DOHH2 (cell line): Measurements from ENCODE around the gene SYNGR2.

ENCODE experiments used
- H3F3A ChIP-seq: fragments of 200-600 bp; sonication (generic), shearing (Covaris generic); 2 replicates; pipeline ENCODE4 v1.6.0; 2016; ENCODE audit warnings: antibody characterized with exemption, mild to moderate bottlenecking; ENCODE audit not compliant: control insufficient read depth, insufficient read depth
- H3K27ac ChIP-seq: fragments of 200-600 bp; sonication (generic); 2 replicates; pipeline ENCODE4 v1.5.1; 2014; ENCODE audit warnings: low read depth, mild to moderate bottlenecking, low read length, moderate library complexity
- H3K27me3 ChIP-seq: fragments of 200-600 bp; sonication (generic); 2 replicates; pipeline ENCODE4 v1.6.1; 2014; ENCODE audit warnings: mild to moderate bottlenecking, low read length, mixed read lengths; ENCODE audit not compliant: control insufficient read depth
- H3K36me3 ChIP-seq: fragments of 200-600 bp; sonication (generic); 2 replicates; pipeline ENCODE4 v1.6.1; 2014; ENCODE audit warnings: mild to moderate bottlenecking, low read length, moderate library complexity, mixed read lengths; ENCODE audit not compliant: control insufficient read depth
- H3K4me1 ChIP-seq: fragments of 200-600 bp; sonication (generic); 2 replicates; pipeline ENCODE4 v1.6.1; 2014; ENCODE audit warnings: mild to moderate bottlenecking, low read length, mixed read lengths; ENCODE audit not compliant: control insufficient read depth
- H3K4me2 ChIP-seq: fragments of 200-600 bp; sonication (generic); 2 replicates; pipeline ENCODE4 v1.6.0; 2014; ENCODE audit warnings: mild to moderate bottlenecking, low read length, moderate library complexity
- H3K4me3 ChIP-seq: fragments of 200-600 bp; sonication (generic); 2 replicates; pipeline ENCODE4 v1.5.1; 2014; ENCODE audit warnings: mild to moderate bottlenecking, low read length, mixed read lengths
- H3K79me2 ChIP-seq: fragments of 200-600 bp; sonication (generic); 2 replicates; pipeline ENCODE4 v1.6.1; 2014; ENCODE audit warnings: mild to moderate bottlenecking, low read length, mixed read lengths; ENCODE audit not compliant: control insufficient read depth
- H3K9me2 ChIP-seq: fragments of 200-600 bp; sonication (generic); replicated peaks from 2 replicates; pipeline ENCODE4 v1.6.1; 2014; ENCODE audit warnings: mild to moderate bottlenecking, low read length, mixed read lengths; ENCODE audit not compliant: control insufficient read depth
- H3K9me3 ChIP-seq: fragments of 200-600 bp; sonication (generic); 2 replicates; pipeline ENCODE4 v1.6.1; 2014; ENCODE audit warnings: antibody characterized with exemption, low read length, mixed read lengths; ENCODE audit not compliant: control insufficient read depth, insufficient read depth
- H4K20me1 ChIP-seq: fragments of 200-600 bp; sonication (generic); 2 replicates; pipeline ENCODE4 v1.6.0; 2014; ENCODE audit warnings: low read depth, mild to moderate bottlenecking, antibody characterized with exemption, low read length, moderate library complexity; ENCODE audit not compliant: control insufficient read depth, insufficient read depth
- CTCF ChIP-seq: fragments of 200-600 bp; sonication (generic); IDR thresholded peaks from one replicate; pipeline ENCODE4 v1.5.1; 2014; ENCODE audit warnings: antibody characterized with exemption, mild to moderate bottlenecking, low read depth, low read length; ENCODE audit not compliant: poor library complexity, severe bottlenecking
- EZH2phosphoT487 ChIP-seq: fragments of 200-600 bp; sonication (generic); IDR thresholded peaks from 2 replicates; pipeline ENCODE4 v1.6.1; 2017; ENCODE audit warnings: borderline replicate concordance, mild to moderate bottlenecking, antibody characterized with exemption, low read length, moderate library complexity, mixed read lengths

Gene SYNGR2

DNA sequence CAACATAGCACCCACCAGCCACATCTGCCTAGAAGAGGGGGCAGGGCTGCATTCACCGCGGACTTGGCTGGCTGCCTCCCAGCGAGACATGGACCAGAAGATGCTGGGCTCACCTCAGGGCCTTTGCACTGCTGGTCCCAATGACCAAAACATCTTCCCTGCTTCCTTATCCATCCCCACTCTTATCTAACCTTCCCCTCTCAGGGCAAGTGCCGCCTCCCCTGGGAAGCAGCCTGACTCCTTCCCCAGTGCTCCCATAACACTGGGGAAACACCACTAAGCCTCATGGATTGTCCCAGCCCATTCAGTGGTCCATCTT, 45.5 kb upstream of the SYNGR2 start:
- no peak for TF ChIP-seq EZH2phosphoT487
- TF ChIP-seq CTCF, result no peak
- no peaks in the 10 kb centered on the region for H3K27me3 ChIP-seq
- H3K27ac ChIP-seq, result no peak overlapping the region
- H4K20me1 ChIP-seq, result no peaks in the 10 kb centered on the region
- no peak overlapping the region for H3K4me3 ChIP-seq
- peaks cover 71% of the 10 kb centered on the region for H3K4me1 ChIP-seq
- peaks cover 76% of the 10 kb centered on the region for H3K36me3 ChIP-seq
- peak overlapping the region; percentile 99 for H3K4me2 ChIP-seq
- no peaks in the 10 kb centered on the region for H3K9me2 ChIP-seq
- no peaks in the 10 kb centered on the region for H3K9me3 ChIP-seq
- no peaks in the 10 kb centered on the region for H3F3A ChIP-seq
- peaks cover 68% of the 10 kb centered on the region for H3K79me2 ChIP-seq

DNA sequence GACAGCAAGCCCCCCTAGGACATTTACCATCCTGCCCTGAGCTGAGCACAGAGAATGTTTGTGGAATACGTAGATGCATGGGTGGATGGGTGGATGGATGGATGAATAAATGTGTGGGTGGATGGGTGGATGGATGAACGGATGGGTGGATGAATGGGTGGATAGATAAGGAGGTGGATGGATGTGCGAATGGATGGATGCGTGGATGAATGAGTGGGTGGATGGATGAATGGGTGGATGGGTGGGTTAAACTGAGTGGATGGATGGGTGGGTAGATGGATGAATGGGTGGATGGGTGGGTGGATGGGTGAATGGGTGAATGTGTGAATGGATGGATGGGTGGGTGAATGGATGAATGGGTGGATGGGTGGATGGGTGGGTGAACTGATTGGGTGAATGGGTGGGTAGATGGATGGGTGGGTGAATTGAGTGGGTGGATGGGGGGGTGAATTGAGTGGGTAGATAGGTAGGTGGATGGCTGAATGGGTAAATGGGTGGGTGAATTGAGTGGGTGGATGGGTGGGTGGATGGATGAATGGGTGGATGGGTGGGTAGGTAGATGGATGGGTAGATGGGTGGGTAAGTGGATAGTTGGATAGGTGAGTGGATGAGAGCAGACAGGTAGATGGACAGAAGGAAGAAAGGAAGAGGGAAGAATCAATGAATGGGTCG, 45.0 kb upstream of the SYNGR2 start:
- H3F3A ChIP-seq, result no peaks in the 10 kb centered on the region
- no peaks in the 10 kb centered on the region for H3K9me3 ChIP-seq
- no peaks in the 10 kb centered on the region for H3K27me3 ChIP-seq
- H3K27ac ChIP-seq, result no peak overlapping the region
- H4K20me1 ChIP-seq, result no peaks in the 10 kb centered on the region
- H3K9me2 ChIP-seq, result no peaks in the 10 kb centered on the region
- TF ChIP-seq EZH2phosphoT487 (no peak), CTCF (no peak)
- peaks cover 71% of the 10 kb centered on the region for H3K4me1 ChIP-seq
- H3K4me3 ChIP-seq, result peak overlapping the region; percentile 95
- H3K79me2 ChIP-seq, result peaks cover 73% of the 10 kb centered on the region
- H3K36me3 ChIP-seq, result peaks cover 74% of the 10 kb centered on the region
- peak overlapping the region; percentile 99; the same call in 1 of the 2 replicates for H3K4me2 ChIP-seq

DNA sequence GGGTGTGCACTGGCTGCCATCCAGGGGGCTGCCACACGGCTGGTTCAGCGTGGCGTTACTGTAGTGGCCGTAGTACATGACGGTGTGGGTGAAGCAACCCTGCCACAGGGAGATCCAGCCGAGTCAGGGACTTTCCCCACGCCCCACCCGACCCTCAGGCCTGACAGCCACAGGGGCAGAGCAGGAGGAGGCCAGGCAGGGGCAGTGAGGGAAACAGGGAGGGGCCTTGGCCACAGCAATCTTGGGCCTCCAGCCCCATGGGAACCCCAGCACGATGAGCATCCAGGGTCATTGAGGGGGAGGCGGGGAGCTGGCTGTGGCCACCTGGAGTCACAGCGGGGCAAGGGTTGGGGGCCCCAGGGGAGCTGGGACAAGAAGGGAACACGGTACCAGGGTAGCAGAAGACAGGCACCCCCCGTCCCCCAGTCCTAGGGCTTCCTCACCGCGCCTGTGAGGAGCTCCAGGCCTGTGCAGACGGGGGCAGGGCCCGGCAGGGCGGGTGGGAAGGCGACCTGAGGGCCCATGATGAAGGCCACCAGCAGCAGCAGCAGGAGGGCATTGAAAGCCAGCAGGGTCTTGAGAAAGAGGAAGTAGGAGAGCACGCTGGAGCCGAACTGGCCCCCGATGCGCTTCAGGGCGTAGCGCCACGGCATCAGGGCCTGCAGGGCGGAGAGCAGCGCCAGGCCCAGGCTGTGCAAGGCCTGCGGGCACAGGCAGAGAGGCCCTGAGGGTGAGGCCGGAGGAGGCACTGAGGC, 44.1 kb upstream of the SYNGR2 start:
- peak overlapping the region; percentile 90 for H3K27ac ChIP-seq
- peaks cover 6% of the 10 kb centered on the region; the same call in 1 of the 2 replicates for H3F3A ChIP-seq
- no peaks in the 10 kb centered on the region for H3K9me3 ChIP-seq
- H3K9me2 ChIP-seq, result no peaks in the 10 kb centered on the region
- peaks cover 67% of the 10 kb centered on the region for H3K36me3 ChIP-seq
- H3K4me1 ChIP-seq, result peaks cover 77% of the 10 kb centered on the region
- H4K20me1 ChIP-seq, result no peaks in the 10 kb centered on the region
- H3K27me3 ChIP-seq, result no peaks in the 10 kb centered on the region
- TF ChIP-seq EZH2phosphoT487, result no peak
- no peak for TF ChIP-seq CTCF
- peaks cover 76% of the 10 kb centered on the region for H3K79me2 ChIP-seq
- H3K4me3 ChIP-seq, result peak overlapping the region; percentile 95
- H3K4me2 ChIP-seq, result peak overlapping the region; percentile 99
